GM10266 (cell line): ENCODE data around the gene PHGDH.

Experiments used
- DNase-seq: peaks from one replicate; pipeline ENCODE4 v3.0.0; 2012; ENCODE audit errors: extremely low spot score
- TF ChIP-seq, protein P1 (sequence below): IDR thresholded peaks from 2 replicates; pipeline ENCODE4 v1.5.1; 2012; ENCODE audit warnings: mild to moderate bottlenecking, low read depth; ENCODE audit not compliant: control insufficient read depth, insufficient read depth; ENCODE audit errors: missing control alignments

The PHGDH gene

DNA sequence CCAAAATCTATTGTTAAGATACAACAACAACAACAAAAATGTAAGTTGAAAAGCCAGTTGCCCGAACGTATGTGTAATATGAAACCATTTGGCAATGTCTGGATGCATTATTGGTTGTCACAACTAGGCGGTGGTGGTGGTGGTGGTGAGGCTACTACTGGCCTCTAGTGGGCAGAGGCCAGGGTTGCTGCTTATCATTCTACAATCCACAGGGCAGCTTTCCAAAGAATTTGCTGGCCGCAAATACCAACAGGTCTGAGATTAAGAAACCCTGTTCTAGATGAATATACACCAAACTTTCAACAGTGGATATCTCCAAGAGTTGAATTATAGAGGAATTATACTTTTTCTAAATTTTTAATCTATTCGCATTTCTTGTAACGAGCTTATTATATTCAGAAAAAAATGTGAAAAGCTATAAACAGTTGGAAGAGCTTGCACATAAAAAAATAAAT lies 36.9 kb upstream of the PHGDH start:
- TF ChIP-seq, protein P1, sequence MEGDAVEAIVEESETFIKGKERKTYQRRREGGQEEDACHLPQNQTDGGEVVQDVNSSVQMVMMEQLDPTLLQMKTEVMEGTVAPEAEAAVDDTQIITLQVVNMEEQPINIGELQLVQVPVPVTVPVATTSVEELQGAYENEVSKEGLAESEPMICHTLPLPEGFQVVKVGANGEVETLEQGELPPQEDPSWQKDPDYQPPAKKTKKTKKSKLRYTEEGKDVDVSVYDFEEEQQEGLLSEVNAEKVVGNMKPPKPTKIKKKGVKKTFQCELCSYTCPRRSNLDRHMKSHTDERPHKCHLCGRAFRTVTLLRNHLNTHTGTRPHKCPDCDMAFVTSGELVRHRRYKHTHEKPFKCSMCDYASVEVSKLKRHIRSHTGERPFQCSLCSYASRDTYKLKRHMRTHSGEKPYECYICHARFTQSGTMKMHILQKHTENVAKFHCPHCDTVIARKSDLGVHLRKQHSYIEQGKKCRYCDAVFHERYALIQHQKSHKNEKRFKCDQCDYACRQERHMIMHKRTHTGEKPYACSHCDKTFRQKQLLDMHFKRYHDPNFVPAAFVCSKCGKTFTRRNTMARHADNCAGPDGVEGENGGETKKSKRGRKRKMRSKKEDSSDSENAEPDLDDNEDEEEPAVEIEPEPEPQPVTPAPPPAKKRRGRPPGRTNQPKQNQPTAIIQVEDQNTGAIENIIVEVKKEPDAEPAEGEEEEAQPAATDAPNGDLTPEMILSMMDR = no peak

DNA sequence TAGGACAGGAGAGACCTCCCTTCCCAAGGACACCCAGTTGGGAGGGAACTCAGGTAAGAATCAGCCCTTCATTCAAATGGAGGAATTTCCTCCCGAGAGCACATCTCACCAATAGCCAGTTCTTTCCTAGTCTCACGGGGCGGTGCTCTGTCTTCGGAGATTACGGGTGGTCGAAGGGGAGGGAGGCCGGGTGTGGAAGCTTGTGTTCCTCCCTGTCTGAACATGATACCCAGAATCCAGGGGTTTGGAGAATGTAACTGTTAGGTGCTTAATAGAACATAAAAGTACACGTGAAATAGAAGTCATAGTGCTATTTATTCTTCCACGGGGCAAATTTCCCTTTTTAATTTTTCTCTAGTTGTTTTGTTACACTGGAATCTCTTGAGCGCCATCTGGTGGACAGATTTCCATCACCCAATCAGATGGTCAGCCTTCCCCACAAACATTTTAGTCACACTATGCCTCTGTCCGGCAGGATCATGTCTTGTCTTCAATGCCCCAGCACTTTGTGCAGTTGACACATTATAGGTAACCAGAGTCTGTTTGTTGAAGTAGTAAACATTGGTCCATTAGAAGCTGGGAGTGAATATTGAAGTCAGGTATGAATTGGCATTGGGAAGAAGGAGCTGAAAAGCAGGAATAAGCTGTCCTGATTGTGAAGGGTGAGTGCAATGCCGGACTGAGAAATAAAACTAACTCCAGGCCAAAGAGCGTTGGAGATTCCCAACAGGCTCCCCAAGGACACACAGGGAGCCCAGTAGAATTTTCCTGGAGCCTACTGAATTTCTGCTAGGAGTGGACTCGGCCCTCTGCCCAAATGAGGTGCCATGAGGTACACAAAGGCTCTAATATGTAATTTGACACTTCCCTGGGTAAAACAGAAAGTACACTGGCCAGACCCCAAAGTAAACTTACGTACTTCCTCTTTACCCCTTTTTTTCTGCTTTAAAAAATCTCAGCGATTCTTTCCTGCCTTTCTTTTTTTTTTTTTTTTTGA lies 36.1 kb upstream of the PHGDH start:
- peak; percentile 69 for DNase-seq
- TF ChIP-seq, protein P1 = peak; percentile 69

More for the DNA sequence above, 36.9 kb upstream of the PHGDH start:
- DNase-seq = no peak

DNA sequence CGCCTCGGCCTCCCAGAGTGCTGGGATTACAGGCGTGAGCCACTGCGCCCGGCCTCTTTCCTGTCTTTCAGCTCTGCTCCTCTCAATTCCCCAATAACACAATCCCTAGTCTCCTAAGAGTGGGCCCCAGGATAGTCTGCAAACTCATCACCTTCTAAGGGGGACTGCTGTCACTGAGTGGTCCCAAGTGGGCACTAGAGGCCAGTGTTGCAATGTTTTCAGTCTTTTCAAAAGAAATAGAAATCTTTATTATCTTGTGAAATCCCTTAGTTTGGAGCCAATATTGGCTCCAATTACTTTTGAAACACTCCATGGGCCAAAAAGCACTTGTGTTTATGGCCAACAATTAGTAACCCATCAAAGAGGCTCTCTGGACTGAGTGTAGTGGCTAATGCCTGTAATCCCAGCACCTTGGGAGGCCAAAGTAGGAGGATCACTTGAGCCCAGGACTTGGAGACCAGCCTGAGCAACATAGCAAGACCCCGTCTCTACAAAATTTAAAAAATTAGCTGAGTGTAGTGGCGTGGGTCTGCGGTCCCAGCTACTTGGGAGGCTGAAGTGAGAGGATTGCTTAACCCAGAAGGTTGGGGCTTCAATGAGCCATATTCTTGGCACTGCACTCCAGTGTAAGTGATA lies 35.0 kb upstream of the PHGDH start:
- DNase-seq = no peak
- TF ChIP-seq, protein P1 = no peak

DNA sequence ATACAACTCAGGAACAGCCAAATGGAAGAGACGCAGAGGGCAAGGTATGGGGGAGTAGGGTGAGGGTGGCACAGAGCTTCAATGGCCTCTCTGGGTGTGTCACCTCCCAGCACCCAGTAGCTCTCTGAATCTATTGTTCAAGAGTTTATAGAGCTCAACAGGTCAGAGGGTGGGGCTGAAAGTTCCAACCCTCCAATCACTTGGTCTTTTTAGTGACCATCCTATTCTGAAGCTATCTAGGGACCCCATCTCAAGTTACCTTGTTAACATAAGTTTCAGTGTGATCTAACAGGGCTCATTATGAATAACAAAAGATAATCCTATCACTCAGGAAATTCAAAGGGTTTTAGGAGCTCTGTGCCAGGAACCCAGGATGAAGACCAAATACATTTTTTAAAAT lies 32.5 kb upstream of the PHGDH start:
- no peak for DNase-seq
- TF ChIP-seq, protein P1 = no peak

DNA sequence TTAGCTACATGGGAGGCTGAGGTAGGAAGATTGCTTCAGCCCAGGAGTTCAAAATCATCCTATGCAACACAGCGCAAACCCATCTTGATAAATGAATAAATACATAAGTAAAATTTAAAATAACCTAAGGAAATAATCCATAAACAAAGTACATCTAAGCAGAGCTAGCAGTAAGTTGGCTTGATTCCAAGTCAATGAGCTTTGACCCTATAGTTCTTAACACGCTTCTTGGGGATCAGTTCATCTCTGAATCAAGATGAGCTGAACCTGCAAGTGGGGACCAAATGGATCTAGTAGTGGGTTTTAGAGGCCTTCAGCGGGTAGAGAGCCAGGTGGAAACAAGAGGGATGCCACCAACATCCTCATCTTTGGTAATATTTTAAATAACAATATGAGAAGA lies 31.5 kb upstream of the PHGDH start:
- no peak for DNase-seq
- TF ChIP-seq, protein P1 = no peak

DNA sequence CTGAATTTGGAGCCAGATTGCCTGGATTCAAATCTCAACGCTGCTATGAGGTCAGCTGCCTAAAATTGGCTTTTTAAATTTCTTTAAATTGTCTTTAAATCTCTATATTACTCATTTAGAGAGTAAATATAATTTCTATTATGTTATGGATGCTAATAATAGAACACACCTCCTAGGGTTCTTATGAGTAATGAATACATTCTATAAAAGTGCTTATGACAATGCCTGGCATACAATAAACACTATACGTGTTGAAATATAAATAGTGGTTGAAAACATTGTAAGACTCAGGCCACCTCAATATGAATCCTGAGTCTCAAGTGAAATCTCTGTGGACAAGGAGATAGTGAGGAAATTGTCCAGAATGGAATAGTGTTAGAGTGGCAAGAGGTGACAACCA lies 31.0 kb upstream of the PHGDH start:
- no peak for DNase-seq
- TF ChIP-seq, protein P1 = no peak
